Ectodermal cell (in vitro differentiated cells): ENCODE data around the gene GPX8.

Source experiments
- H3K27ac ChIP-seq: 2 replicates; pipeline ENCODE4 v1.7.0; 2013; ENCODE audit warnings: mild to moderate bottlenecking, low read depth, low read length; ENCODE audit not compliant: insufficient read depth, poor library complexity, severe bottlenecking
- H3K27me3 ChIP-seq: 2 replicates; pipeline ENCODE4 v1.7.0; 2013; ENCODE audit warnings: mild to moderate bottlenecking, low read length; ENCODE audit not compliant: insufficient read depth, control insufficient read depth, poor library complexity, severe bottlenecking
- H3K36me3 ChIP-seq: one replicate; pipeline ENCODE4 v1.7.0; 2013; ENCODE audit warnings: low read length; ENCODE audit not compliant: control insufficient read depth, insufficient read depth
- H3K4me1 ChIP-seq: one replicate; pipeline ENCODE4 v1.7.0; 2013; ENCODE audit warnings: low read length; ENCODE audit not compliant: control insufficient read depth, insufficient read depth
- H3K4me3 ChIP-seq: 2 replicates; pipeline ENCODE4 v1.7.0; 2013; ENCODE audit warnings: low read depth, low read length, control low read depth; ENCODE audit not compliant: insufficient read depth
- H3K9me3 ChIP-seq: 2 replicates; pipeline ENCODE4 v1.7.0; 2013; ENCODE audit warnings: mild to moderate bottlenecking, low read length, moderate library complexity; ENCODE audit not compliant: control insufficient read depth
- WGBS, 2 experiments: methylation state at CpG; one replicate each; pipeline ENCODE4 v1.1.7; 2013; ENCODE audit warnings: missing lambda C conversion rate in 2 of 2; 5-methylcytosine and 5-hydroxymethylcytosine counted together

The GPX8 gene

DNA sequence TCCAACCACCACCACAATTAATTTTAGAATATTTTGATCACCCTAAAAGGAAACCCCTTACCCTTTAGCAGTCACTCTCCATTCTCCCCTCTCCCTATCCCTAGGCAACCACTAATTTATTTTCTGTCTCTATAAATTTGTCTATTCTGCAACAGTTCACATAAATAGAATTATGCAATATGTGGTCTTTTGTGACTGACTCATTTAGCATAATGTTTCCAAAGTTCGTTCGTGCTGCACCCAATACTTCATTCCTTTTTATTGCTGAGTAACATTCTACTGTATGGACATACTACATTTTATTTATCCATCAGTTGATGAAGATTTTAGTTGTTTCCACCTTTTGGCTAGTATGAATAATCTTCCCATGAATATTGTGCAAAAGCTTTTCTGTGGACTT, 31.2 kb downstream of the GPX8 start:
- H3K9me3 ChIP-seq: no peaks in the 10 kb centered on the region
- no peak overlapping the region for H3K4me3 ChIP-seq
- H3K36me3 ChIP-seq: no peaks in the 10 kb centered on the region
- no peak overlapping the region for H3K27ac ChIP-seq
- WGBS, 2 experiments: 100% methylated on average over 2 of the region's 2 CpGs; no CpG with 5 or more reads in 1 of the 2 experiments
- no peaks in the 10 kb centered on the region for H3K4me1 ChIP-seq
- peaks cover 8% of the 10 kb centered on the region for H3K27me3 ChIP-seq

DNA sequence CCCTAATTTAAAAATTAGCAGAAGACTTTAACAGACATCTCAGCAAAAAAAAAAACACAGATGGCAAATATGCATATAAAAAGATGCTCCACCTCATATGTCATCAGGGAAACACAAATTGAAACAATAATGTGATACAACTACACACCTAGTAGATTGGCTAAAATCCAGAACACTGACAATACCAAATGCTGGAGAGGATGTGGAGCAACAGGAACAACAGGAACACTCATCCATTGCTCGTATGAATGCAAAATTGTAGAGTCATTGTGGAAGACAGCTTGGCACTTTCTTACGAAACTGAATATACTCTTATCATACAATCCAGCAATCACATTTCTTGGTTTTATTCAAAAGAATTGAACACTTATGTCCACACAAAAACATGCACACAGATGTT, 45.0 kb downstream of the GPX8 start:
- no peak overlapping the region for H3K27ac ChIP-seq
- H3K36me3 ChIP-seq: no peaks in the 10 kb centered on the region
- H3K4me3 ChIP-seq: no peak overlapping the region
- 89 to 95% methylated on average over 2 of the region's 2 CpGs for WGBS, 2 experiments
- no peaks in the 10 kb centered on the region for H3K9me3 ChIP-seq
- H3K4me1 ChIP-seq: no peaks in the 10 kb centered on the region
- no peaks in the 10 kb centered on the region for H3K27me3 ChIP-seq

DNA sequence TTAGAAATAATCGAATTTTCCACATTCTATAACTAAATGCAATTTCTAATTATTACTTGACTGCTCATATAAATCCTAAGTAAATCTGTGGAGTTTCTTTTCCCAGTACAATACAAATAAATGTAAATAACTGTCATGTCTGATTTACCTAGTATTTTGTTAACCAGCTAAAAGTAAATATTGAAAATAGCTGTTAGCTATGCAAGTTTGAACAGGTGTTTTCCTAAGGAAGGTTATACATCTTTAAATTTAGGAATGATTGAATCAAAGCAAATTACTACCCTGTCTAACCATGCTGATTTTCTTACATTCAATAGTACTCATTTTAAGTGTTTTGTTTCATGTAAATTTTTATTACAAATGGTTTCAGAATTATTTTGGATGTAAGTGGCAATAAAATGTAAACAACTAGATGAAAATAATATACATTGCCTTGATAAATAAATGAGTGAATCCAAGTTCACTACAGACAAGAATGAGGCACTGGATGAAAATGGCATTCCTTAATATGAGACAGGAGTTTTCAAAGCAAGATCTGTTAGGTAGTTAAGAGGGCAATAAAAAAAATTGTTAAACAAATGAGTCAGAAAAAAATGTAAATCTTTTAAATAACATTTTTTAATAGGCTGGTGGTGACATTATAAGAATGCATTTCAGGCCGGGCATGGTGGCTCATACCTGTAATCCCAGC, 51.4 kb downstream of the GPX8 start:
- no peak overlapping the region for H3K4me3 ChIP-seq
- H3K4me1 ChIP-seq: no peaks in the 10 kb centered on the region
- no peak overlapping the region for H3K27ac ChIP-seq
- no peaks in the 10 kb centered on the region for H3K36me3 ChIP-seq
- no peaks in the 10 kb centered on the region for H3K27me3 ChIP-seq
- 82 to 88% methylated on average over 1 to 2 of the region's 2 CpGs for WGBS, 2 experiments
- H3K9me3 ChIP-seq: no peaks in the 10 kb centered on the region
